Activated CD4-positive, alpha-beta T cell treated with anti-CD3 and anti-CD28 coated beads for 24 hours (primary cell): ENCODE measurements around the gene GPR119.
"Not testable (repeated sequence)": the region's sequence is repeated elsewhere in the genome, so short reads cannot be mapped to it uniquely, and the experiment has no call there.

Experiments
- DNase-seq, 2 donors: peaks; one replicate each; pipeline ENCODE4 v3.0.0-alpha.2; 2020; ENCODE audit warnings: low read depth in 2 of 2

Gene GPR119

GRCh38 chrX:130385520-130385919 is at the start of gene GPR119:
Gene GPR119 (minus strand): TSS chrX:130385674. CDS start chrX:130385447, 227 bp downstream.
- no peak for DNase-seq

- DNase-seq: not testable (repeated sequence)
Observed at GRCh38 chrX:130429236-130429635, 43.8 kb upstream of the GPR119 start.

- no peak for DNase-seq
Observed at GRCh38 chrX:130426531-130426930, 41.1 kb upstream of the GPR119 start.

- DNase-seq: no peak
Observed at GRCh38 chrX:130419263-130419662, 33.8 kb upstream of the GPR119 start.

GRCh38 chrX:130418740-130419139 is 33.3 kb upstream of the GPR119 start:
- no peak for DNase-seq

GRCh38 chrX:130418066-130418465 is 32.6 kb upstream of the GPR119 start:
- DNase-seq: no peak

GRCh38 chrX:130416785-130417184 is 31.3 kb upstream of the GPR119 start:
- no peak for DNase-seq

GRCh38 chrX:130415201-130415600 is 29.7 kb upstream of the GPR119 start:
- no peak for DNase-seq

GRCh38 chrX:130414800-130415199 is 29.3 kb upstream of the GPR119 start:
- no peak for DNase-seq

GRCh38 chrX:130413415-130413814 is 27.9 kb upstream of the GPR119 start:
- DNase-seq: no peak

- no peak for DNase-seq
Observed at GRCh38 chrX:130402208-130402684, 16.8 kb upstream of the GPR119 start.

- peak; percentile 38 to 47 for DNase-seq
Observed at GRCh38 chrX:130401415-130402207, 16.1 kb upstream of the GPR119 start, which contains the start of gene RBMX2. Gene RBMX2 (plus strand): TSS chrX:130401987. CDS start chrX:130402033, 46 bp downstream.

GRCh38 chrX:130395341-130395740 is 9.9 kb upstream of the GPR119 start:
- no peak for DNase-seq

- DNase-seq: no peak
Observed at GRCh38 chrX:130393451-130394074, 8.1 kb upstream of the GPR119 start.

- DNase-seq: no peak
Observed at GRCh38 chrX:130386408-130386808, 934 bp upstream of the GPR119 start.

- DNase-seq: no peak
Observed at GRCh38 chrX:130378024-130378669, 7.3 kb downstream of the GPR119 start.

- DNase-seq: no peak
Observed at GRCh38 chrX:130376077-130376476, 9.4 kb downstream of the GPR119 start.

GRCh38 chrX:130352050-130352449 is 33.4 kb downstream of the GPR119 start:
- DNase-seq: not testable (repeated sequence)

- DNase-seq: no peak
Observed at GRCh38 chrX:130351567-130351966, 33.9 kb downstream of the GPR119 start.

- DNase-seq: no peak
Observed at GRCh38 chrX:130347321-130347720, 38.2 kb downstream of the GPR119 start.

- DNase-seq: no peak
Observed at GRCh38 chrX:130343411-130343810, 42.1 kb downstream of the GPR119 start.

GRCh38 chrX:130340271-130340670 is 45.2 kb downstream of the GPR119 start:
- DNase-seq: no peak
